GM19099 (cell line): ENCODE measurements around the gene TMIGD1.

Source experiments
- POLR2A ChIP-seq: IDR thresholded peaks from 3 replicates; pipeline ENCODE4 v1.6.1; 2011; ENCODE audit warnings: low read depth; ENCODE audit not compliant: insufficient read length; ENCODE audit errors: extremely low read depth

The TMIGD1 gene

DNA sequence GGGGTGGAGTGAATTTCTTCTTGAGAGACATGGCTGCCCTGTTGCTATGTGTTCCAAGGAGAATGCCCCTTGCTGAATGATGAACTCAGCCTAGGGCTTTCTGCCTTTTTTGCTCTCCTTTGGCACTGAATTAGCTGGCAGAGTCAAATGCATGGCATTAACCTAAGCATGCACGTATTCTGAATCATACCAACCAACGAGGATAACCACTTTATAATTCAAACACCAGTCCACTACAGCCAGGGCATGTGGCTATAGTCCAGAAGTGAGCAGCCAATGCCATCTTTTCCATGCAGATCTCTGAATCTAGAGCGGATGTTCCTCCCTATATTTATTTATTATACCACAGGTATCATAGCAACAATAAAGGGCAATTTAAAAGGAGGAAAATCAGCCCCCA lies 15.7 kb downstream of the TMIGD1 start:
- no peak for TF ChIP-seq POLR2A

DNA sequence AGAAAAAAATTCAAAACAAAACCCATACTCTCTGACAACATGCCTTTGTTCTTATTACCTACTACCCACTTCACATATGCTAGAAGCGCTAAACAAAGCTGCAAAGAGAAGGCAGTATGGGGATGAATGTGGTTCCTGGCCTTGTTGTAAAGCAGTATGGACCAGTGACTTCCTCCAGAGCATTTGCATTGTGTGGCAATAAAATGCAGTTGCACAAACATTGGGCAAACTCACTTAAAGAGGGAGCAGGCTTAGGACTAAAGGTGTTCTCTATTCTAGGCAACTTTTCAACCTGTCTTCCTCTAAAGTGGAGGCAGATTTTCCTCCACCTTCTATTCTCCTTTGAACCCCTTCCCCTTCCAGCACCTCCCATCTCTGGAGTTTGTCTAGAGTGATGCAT lies 17.1 kb downstream of the TMIGD1 start:
- no peak for TF ChIP-seq POLR2A

DNA sequence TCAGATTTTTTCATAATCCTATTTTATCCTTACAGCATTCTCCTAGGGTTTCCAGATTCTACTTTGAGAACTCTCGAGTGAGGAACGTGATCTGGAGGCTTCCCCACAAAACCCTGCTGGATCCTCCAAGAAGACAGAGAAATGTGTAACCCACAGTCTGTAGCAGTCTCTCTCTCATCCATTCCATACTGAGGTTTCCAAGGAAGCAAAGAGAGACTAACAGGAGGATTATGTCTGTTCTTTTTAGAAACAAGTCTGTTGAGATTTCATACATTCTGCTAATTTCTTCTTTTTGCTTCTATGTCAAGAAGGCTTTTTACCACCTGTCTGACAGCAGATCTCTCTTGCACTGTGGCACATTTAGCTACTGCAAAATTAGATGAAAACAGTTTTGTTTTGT lies 18.8 kb downstream of the TMIGD1 start:
- no peak for TF ChIP-seq POLR2A

DNA sequence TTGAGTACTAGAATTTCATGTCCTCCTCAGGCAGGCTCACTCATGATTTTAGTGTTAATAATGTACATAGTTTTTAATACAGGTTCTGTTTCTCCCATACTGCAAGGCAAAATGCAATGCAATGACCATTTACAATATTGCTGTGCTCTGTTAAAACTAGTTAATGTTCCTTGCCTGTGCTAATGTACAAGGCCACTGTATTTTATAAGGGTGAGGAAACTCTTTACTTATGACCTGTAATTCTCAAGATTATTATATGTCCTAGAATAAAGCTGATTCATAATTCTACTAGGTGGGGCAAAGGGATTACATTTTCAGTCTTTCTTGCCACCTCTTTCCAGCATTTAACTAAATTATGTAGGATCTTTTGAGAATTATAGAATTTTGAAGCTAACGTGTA lies 19.4 kb downstream of the TMIGD1 start:
- TF ChIP-seq POLR2A = no peak

DNA sequence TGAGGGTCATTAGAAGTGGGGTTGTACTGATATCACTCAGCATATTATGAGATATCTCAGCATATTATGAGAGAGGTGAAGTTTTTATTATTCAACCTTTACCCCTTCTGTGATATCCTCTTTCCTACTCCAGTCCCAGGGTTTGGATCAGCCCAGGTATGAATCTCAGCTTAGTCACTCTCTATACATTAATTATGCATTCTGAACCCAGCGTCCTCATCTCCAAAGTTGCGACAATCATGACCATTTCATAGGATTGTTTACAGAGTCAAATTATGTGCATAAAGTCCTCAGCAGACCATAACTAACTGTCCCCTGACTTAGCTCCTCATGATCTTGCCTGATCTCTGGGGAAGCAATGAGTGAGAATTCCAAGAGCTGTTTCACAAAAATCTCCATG lies 21.6 kb downstream of the TMIGD1 start:
- no peak for TF ChIP-seq POLR2A

DNA sequence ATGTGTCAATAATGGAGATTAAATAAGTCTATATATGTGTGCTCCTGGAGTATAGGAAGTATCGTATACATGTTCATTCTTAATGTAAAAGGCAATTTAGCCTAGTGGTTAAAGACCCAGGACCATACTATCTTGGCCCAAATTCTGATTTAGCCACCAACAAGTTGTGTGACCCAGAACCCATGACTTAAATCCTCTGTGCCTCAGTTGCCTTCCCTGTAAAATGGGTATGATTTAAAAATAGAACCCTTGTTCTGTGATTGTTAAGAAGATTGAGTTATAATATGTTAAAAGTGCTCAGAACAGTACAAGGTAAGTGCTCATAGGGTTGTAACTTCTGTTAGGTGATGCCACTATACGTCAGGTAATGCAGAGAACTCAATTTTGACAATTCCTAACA lies 23.3 kb downstream of the TMIGD1 start:
- no peak for TF ChIP-seq POLR2A

DNA sequence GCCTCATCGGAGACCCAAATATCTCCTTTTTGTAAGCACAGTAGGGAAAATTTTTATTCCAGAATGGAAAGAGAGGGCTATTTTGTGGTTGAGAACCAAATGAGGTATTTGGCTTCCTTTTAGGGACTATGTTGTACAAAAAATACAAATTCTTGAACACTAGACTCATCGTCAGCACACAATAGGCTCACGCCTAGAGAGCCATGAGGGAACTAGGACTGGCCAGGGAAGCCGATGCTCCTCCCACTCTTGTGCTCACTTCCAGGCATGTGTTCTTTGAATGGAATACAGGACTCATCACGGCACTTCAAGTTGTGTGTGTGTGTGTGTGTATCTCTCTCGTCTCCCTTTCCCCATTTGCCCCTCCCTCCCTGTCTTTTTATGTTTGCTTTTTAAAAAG lies 24.3 kb downstream of the TMIGD1 start:
- TF ChIP-seq POLR2A = no peak

DNA sequence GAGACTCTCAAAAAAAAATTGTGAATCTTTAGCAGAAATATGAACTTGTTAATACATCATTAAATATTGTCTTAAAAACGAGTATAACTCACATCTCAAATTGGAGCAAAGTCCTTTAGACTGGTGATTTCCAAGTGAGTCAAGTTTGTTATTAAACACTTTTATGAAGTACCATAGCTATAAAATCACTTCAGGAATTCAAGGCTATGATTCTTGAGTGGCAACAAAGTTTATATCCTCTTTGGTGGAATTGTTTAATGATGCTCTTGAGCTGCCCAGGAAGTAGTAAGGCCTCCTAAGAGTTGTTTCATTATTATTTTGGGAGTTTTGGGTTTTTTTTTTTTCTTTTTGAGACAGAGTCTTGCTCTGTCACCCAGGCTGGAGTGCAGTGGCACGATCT lies 25.5 kb downstream of the TMIGD1 start:
- TF ChIP-seq POLR2A = no peak

DNA sequence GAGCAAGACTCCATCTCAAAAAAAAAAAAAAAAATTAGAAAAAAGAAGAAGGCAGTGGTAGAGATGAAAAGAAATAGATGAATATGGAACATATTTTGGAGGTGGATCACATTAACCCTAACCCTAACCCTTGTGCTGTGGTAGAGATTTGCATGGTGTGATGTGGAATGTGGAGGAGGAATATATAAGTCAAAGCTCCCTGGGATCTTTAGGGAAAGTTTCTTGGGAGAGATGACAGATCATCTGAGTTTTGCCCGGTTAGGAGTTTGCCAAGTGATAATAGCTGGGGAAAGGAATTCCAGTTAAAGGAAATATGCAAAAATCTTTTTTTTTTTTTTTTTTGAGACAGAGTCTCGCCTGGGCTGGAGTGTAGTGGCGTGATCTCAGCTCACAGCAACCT lies 29.1 kb downstream of the TMIGD1 start:
- no peak for TF ChIP-seq POLR2A

DNA sequence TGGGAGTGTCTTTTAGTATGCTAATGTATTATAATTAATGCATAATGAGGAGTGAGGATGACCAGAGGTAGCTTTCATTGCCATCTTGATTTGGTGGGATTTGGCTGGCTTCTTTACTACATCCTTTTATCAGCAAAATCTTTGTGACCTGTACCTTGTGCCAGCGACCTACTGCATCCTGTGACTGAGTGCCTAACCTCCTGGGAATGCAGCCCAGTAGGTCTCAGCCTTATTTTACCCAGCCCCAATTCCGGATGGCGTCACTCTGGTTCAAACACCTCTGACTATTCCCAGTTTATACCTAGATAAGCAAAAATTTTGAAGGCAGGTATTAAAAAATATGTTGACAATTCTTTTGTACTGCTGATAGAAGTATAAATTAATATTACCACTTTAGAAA lies 31.6 kb downstream of the TMIGD1 start:
- no peak for TF ChIP-seq POLR2A

DNA sequence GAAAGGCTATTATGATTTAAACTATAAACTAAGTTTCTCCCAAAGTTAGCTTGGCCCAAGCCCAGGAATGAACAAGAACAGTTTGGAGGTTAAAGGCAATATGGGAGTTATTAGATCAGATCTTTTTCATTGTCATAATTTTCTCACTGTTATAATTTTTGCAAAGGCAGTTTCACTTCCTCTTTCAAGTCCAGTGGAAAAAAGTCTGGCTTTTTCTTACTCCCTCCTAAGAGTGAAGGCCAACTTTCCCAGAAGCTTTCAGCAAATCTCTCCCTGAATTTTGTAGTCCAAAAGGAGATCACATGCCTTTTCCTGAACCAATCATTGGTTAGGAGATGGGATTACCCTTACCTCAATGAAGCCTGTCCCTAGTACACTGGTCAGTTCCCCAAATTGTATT lies 33.0 kb downstream of the TMIGD1 start:
- no peak for TF ChIP-seq POLR2A

DNA sequence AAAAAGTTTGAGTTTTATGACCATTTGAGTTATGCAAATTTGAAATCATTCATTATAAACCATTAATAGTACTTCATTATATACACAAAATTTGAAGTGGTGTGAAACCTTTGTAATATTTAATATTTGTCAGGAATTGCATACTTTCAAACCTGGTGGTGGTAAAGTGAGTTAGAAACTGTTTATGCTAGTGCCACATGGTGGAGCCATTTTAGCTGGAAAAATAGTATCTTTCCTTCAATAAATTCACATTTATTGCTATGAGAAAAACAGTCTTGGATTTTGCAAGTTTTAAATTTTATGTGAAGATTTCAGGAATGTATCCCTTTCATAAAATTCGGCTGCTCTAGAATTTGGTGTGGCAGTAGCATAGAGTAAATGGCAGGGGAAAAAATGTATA lies 34.9 kb downstream of the TMIGD1 start:
- TF ChIP-seq POLR2A = no peak

DNA sequence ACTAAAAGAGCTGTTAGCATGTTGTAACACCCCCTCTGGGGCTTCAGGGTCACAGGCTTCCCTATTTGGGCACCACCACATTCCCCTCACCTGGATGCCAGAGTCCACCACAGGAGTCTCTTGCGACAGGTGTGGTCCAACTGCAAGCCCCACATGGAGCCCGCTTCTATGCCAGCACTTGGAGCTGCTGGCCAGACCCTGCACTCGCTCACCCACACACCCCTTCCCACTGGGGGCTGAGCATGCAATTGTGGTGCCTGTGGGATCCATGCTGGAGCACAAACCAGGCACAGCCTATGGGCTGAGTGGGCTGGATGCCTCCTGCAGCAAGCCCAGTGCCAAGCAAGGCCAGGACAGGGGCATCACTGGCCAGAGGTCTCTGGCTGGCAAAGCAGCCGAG lies 36.1 kb downstream of the TMIGD1 start:
- no peak for TF ChIP-seq POLR2A

DNA sequence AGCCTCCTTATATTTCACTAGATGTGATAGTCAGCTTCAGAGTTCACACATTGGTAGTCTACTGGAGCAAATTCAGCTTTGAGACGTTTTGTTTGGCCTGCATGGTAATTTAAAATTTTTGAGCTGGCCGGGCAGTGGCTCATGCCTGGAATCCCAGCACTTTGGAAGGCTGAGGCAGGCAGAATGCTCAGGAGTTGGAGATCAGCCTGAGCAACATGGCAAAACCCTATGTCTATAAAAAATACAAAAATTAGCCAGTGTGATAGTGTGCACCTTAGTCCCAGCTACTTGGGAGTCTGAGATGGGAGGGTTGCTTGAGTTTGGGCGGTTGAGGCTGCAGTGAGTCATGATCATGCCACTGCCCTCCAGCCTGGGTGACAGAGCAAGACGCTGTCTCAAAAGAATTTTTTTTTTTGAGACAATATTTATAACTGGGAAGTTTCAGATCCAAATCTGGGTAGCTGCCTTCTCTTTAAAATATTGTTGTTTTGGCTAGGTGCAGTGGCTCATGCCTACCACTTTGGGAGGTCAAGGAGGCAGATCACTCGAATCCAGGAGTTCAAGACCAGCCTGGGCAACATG lies 37.3 kb downstream of the TMIGD1 start:
- no peak for TF ChIP-seq POLR2A

DNA sequence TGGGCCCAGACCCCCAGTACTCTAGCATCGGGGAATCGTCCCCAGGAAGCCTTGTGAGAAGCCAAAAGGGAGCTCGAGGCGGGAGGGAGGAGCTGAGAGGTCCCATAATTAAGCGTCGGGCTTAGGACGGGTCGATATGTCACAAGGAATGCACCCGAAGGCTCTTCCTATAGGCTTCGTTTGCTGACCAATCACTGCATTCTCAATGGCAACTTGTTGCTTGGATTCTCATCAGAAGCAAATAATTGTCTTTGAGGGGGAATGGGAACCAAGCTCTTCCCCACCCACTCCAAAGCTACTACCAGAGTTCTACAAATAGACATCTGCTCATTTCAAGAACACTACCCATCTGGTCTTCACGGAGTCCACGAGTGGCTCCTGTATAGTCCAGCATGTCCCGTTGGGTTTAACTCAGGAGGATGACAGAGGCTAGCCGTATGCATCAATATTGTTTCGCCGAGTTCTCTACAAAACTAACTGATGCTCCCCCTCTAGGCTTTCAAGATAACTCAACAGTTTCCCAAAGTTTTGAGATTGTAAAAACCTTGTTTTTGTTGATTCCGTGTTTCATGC lies 41.5 kb downstream of the TMIGD1 start:
- no peak for TF ChIP-seq POLR2A

DNA sequence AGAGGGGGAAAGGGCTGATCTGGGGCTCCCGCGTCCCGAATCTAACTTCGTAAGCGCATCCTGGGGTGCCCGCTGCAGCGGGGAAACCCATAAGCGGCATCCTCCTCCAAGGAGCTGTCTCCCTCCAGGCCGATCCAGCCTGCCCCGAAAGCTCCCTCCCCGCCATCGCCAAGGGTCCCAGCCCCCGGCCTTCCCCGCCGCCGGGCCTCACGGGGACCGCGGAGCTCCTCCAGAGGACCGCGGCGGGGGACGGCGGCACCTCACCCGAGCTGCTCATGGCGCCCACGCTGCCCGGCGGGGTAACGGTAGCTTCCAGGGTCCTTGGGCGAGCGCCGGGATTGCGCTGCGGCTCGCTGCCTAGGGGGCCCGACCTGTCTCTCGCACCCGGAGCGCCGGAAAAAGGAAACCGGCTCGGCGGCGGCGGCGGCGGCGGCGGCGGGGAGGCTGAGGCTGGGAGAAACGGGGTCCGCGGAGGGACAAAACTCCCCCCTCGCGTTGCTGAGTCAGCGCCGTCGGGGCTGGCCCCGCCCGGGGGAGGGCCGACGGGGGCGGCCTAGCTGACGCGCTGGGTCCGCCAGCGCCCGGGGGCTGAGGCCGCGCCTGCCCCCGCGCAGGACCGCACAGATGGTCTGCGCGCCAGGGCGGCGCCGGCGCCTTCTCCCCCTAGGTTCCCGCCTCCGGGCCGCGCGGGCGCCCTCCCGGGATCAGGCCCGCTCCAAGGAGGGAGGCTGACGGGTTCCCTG lies 42.1 kb downstream of the TMIGD1 start, which contains the start of gene BLMH:
TSS of gene BLMH (minus strand) at position 402 of the 743 bp plus-strand sequence. CDS start at position 277, 125 bp downstream.
- TF ChIP-seq POLR2A = peak; percentile 85
